Subcutaneous adipose tissue (tissue), 4 donors: Measurements from ENCODE around the gene RIC8B. TPM values are rescaled to one million over a fixed set of nuclear protein-coding genes. Genes with fewer than 3 reads are reported as not detected.

ENCODE experiments used
- total RNA-seq, 4 donors: library from RNA; depleted of rRNA; stranded (reverse); fragments of >200 nt; gene quantifications; one replicate each; pipeline ENCODE4 v1.1.0, GENCODE V29; 2016
- TF ChIP-seq, protein P1 (sequence below): fragments of 450-650 bp; IDR thresholded peaks from one replicate; pipeline ENCODE4 v1.5.1; 2016; ENCODE audit warnings: low read depth, mild to moderate bottlenecking, control low read depth, antibody characterized with exemption, moderate library complexity

The RIC8B gene
- total RNA-seq, 4 donors from 2014 or later: 16.4 to 21.4 (median 17.1) TPM

DNA sequence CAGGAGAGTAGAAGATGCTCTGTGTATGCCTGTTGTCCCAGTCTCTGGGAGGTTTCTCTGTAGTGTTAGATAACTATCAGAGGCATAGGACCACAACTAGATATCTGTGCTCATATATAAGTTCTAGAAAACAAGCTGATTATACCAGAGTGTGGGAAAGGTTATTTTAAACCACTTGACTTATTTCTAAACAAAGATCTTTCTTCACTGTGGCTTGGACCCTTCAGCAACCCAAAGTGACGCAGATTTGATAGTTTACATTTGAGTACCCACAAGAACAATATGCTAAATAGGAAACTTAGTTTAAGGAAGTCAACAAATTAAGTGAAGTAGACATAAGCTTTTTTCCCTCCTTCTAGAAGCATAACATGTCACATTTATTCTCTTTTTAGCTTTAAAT is 41.3 kb downstream of the RIC8B start:
- TF ChIP-seq, protein P1, sequence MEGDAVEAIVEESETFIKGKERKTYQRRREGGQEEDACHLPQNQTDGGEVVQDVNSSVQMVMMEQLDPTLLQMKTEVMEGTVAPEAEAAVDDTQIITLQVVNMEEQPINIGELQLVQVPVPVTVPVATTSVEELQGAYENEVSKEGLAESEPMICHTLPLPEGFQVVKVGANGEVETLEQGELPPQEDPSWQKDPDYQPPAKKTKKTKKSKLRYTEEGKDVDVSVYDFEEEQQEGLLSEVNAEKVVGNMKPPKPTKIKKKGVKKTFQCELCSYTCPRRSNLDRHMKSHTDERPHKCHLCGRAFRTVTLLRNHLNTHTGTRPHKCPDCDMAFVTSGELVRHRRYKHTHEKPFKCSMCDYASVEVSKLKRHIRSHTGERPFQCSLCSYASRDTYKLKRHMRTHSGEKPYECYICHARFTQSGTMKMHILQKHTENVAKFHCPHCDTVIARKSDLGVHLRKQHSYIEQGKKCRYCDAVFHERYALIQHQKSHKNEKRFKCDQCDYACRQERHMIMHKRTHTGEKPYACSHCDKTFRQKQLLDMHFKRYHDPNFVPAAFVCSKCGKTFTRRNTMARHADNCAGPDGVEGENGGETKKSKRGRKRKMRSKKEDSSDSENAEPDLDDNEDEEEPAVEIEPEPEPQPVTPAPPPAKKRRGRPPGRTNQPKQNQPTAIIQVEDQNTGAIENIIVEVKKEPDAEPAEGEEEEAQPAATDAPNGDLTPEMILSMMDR: no peak

DNA sequence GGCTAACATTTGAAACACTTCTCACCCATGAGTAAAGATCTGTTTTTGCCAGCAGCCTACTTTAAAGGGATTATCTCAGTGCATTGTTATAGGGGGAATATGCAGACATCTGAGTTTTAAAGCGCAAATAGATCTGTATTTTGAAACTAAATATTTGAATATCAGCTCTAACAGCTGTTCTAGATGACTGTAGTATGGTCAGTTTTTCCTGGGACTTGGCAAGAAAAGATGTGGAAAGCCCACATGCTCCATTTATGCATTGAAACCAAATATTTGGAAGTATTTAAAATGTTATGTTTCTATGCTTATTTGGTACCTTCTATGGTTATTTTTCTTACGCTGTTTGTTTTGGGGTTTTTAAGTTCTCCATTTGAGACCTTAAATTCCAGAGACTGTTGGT is 41.7 kb downstream of the RIC8B start:
- TF ChIP-seq, protein P1: no peak

DNA sequence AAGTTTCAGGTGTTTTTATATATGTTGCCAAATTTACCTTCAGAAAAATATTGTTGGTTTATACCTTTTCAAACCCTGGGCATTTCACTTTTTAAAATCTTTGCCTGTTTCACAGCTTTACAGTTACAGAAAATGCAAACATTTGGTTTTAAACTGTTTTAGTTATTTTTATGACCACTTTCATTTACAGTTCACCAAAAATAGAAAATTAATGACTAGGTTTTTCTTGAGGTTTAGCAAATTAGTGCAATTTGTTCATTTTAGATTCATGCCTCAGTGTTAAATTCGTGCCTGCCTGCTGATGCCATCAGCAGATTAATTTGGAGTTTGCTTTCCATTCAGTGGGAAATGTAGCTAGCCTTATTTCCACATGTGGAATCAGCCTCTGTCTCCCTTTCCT is 45.5 kb downstream of the RIC8B start:
- TF ChIP-seq, protein P1: no peak

DNA sequence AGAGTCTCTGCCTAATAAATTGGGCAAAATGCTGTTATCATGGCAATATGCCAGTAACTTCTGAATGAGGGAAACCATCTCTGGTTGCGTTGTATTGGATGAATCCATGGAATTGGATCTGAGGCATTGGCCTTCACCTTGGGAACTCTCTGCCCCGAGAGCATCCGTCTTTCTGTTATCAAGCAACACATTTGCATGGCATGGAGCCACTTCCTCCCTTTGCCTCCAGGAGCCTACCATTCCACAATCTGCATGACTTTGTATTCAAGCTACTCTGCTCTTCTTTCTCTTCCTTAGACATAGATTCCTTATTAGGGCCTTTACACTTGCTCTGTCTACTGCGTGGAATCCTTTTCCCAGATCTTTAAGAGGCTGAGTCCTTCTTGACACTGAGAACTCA is 57.2 kb downstream of the RIC8B start:
- TF ChIP-seq, protein P1: no peak

DNA sequence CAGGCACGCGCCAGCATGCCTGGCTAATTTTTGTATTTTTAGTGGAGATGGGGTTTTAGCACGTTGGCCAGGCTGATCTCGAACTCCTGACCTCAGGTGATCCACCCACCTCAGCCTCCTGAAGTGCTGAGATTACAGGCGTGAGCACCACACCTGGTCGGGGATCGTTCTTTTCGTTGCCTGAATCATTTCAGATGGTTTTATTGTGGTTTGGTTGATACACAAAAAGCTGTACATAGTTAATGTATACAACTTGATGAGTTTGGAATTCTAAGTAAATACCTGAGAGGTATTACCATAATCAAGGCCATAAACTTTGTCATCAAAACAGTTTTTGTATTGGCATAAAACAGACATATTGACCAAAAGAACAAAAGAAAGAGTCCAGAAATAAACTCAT is 63.3 kb downstream of the RIC8B start:
- TF ChIP-seq, protein P1: no peak

DNA sequence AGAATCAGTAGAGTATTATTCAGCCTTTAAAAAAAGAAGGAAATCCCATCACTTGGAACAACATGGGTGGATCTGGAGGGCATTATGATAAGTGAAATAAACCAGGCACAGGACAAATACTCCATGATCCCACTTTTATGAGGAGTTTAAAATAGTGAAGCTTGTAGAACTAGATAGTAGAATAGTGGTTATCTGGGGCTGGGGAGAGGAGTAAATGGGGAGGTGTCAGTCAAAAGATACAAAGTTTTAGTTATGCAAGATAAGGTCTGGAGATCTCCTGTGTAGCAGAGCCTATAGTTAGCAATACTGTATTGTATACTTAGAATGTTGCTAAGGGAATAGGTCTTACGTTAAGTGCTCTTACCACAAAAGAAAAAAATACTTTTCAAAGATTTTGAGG is 64.9 kb downstream of the RIC8B start:
- TF ChIP-seq, protein P1: no peak

DNA sequence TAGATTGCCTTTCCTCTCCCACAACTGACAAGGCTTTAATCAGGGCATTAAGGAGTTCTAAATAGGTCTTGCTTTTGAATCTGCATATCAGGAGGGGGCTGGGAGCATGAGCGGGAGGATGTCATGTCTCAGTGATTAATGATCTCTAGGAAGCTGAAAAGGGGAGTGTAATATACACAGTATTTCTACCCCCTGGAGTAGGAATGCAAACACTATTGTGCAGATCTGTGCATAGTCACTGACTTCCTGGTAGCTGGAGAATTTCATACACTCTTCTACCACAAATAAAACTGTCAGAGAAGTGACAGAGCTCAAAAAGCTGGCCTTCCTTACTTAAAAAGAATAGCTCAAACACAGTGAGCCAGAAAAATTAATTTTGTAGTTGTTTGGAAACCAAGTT is 65.8 kb downstream of the RIC8B start:
- TF ChIP-seq, protein P1: no peak
